ENCODE results near the gene PHETA2. TPM values are rescaled to one million over a fixed set of nuclear protein-coding genes. Genes with fewer than 3 reads are reported as not detected.

The PHETA2 gene
- polyA plus RNA-seq, 1 experiment = 10.6 TPM

GRCh38 chr22:42074846-42075676, 1.0 kb downstream of the PHETA2 start:
- H3K4me3 ChIP-seq (ENCODE audit: low read depth, low read length) = peak overlapping the region; percentile 68
- no peak for TF ChIP-seq CTCF (IDR thresholded peaks at IDR 0.05; ENCODE audit: low read depth, low read length)
- no peak for DNase-seq (ENCODE audit: low read depth, low spot score)
- peak overlapping the region; percentile 31 for H3K27ac ChIP-seq (ENCODE audit: low read depth, low read length)
- CTCF ChIA-PET = interaction anchor here (0.7 to 1.1 kb wide), 4 partner anchors 16 to 378 kb away, joined by 3 to 8 read pairs (median 4); no protein-coding TSS in a partner anchor
- H3K9me3 ChIP-seq (ENCODE audit: control insufficient read depth, insufficient read depth, low read length) = peaks cover 7% of the 10 kb centered on the region
- POLR2A ChIA-PET = interaction anchor here (0.5 to 1.3 kb wide), 3 partner anchors 13 to 109 kb away, joined by 3 to 4 read pairs (median 3); partner anchors contain the start of gene NDUFA6
- H3K27me3 ChIP-seq (ENCODE audit: control insufficient read depth, insufficient read depth, low read length) = no peaks in the 10 kb centered on the region

- Histone ChIP-seq H3K9me3 (ENCODE audit: control insufficient read depth, insufficient read depth, low read length) (peaks cover 7% of the 10 kb centered on the region), H3K4me3 (ENCODE audit: low read depth, low read length) (no peak overlapping the region), H3K27me3 (ENCODE audit: control insufficient read depth, insufficient read depth, low read length) (no peaks in the 10 kb centered on the region), H3K27ac (ENCODE audit: low read depth, low read length) (no peak overlapping the region)
- ChIA-PET CTCF (interaction anchor here (0.7 kb wide), 1 partner anchor 46 kb away, joined by 4 read pairs; no protein-coding TSS in a partner anchor), POLR2A (no interaction called here)
- TF ChIP-seq CTCF (IDR thresholded peaks at IDR 0.05; ENCODE audit: low read depth, low read length) = no peak
- DNase-seq (ENCODE audit: low read depth, low spot score) = no peak
Observed at GRCh38 chr22:42076764-42077485, 2.9 kb downstream of the PHETA2 start.

- ChIA-PET POLR2A (no interaction called here), CTCF (interaction anchor here (0.6 kb wide), 1 partner anchor 380 kb away, joined by 3 read pairs; no protein-coding TSS in a partner anchor)
- Histone ChIP-seq H3K4me3 (ENCODE audit: low read depth, low read length) (no peak overlapping the region), H3K9me3 (ENCODE audit: control insufficient read depth, insufficient read depth, low read length) (peaks cover 7% of the 10 kb centered on the region), H3K27ac (ENCODE audit: low read depth, low read length) (no peak overlapping the region), H3K27me3 (ENCODE audit: control insufficient read depth, insufficient read depth, low read length) (no peaks in the 10 kb centered on the region)
- DNase-seq (ENCODE audit: low read depth, low spot score) = no peak
- TF ChIP-seq CTCF (IDR thresholded peaks at IDR 0.05; ENCODE audit: low read depth, low read length) = no peak
Observed at GRCh38 chr22:42077486-42078125, 3.6 kb downstream of the PHETA2 start.

- CTCF ChIA-PET = interaction anchor here (0.6 to 1.0 kb wide), 2 partner anchors 9 to 382 kb away, joined by 3 read pairs; partner anchors contain the start of gene NAGA
- no peak for DNase-seq (ENCODE audit: low read depth, low spot score)
- POLR2A ChIA-PET = interaction anchor here (0.6 to 2.3 kb wide), 3 partner anchors 12 to 649 kb away, joined by 8 to 18 read pairs (median 9); partner anchors contain the start of gene NDUFA6
Observed at GRCh38 chr22:42078469-42079318, 4.6 kb downstream of the PHETA2 start.

More at GRCh38 chr22:42078469-42079318, 4.6 kb downstream of the PHETA2 start:
- H3K27me3 ChIP-seq (ENCODE audit: control insufficient read depth, insufficient read depth, low read length) = no peaks in the 10 kb centered on the region
- peak overlapping the region; percentile 54 for H3K4me3 ChIP-seq (ENCODE audit: low read depth, low read length)
- peaks cover 7% of the 10 kb centered on the region for H3K9me3 ChIP-seq (ENCODE audit: control insufficient read depth, insufficient read depth, low read length)
- no peak for TF ChIP-seq CTCF (IDR thresholded peaks at IDR 0.05; ENCODE audit: low read depth, low read length)
- peak overlapping the region; percentile 93 for H3K27ac ChIP-seq (ENCODE audit: low read depth, low read length)
